ENCODE results near the gene TMEM218. TPM values are rescaled to one million over a fixed set of nuclear protein-coding genes. Genes with fewer than 3 reads are reported as not detected.
"Not testable (repeated sequence)": the region's sequence is repeated elsewhere in the genome, so short reads cannot be mapped to it uniquely, and the experiment has no call there.

TMEM218 gene
- total RNA-seq, 1 experiment from 2014 or later: 22.7 TPM

GRCh38 chr11:125111001-125111342, 454 bp downstream of the TMEM218 start:
- peaks cover 1% of the 10 kb centered on the region; the same call in 1 of the 2 replicates for H3K36me3 ChIP-seq (replicated peaks; ENCODE audit: control insufficient read depth, insufficient read depth, low read length)
- peak; percentile 52 for DNase-seq
- H3K4me3 ChIP-seq (ENCODE audit: insufficient read depth, low read depth, low read length): peak overlapping the region; percentile 81
- no peaks in the 10 kb centered on the region for H3K27me3 ChIP-seq (ENCODE audit: control insufficient read depth, insufficient read depth, low read length)

- DNase-seq: no peak
- Histone ChIP-seq H3K27me3 (ENCODE audit: control insufficient read depth, insufficient read depth, low read length) (no peaks in the 10 kb centered on the region), H3K4me3 (ENCODE audit: insufficient read depth, low read depth, low read length) (peak overlapping the region; percentile 81), H3K36me3 (replicated peaks; ENCODE audit: control insufficient read depth, insufficient read depth, low read length) (peaks cover 1% of the 10 kb centered on the region; the same call in 1 of the 2 replicates)
Observed at GRCh38 chr11:125110506-125110905, 920 bp downstream of the TMEM218 start.

DNA sequence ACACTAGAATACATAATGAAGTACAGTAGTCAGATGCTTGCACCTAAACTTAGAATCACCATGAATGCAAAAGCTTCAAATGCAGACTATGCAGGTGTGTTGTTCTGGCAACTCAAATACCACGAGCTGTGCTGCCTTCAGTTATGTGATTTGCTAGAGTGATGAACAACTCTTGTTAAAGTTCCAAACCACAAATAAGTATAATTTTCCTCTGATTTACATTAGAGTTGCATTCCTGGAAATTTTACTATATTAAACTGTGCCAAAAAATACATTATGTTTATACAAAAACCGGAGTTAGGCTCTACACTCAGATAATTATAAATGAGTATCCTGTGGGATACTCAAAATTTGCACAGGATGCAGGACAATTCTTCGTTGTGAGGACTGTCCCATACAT, 3.0 kb downstream of the TMEM218 start:
- no peak for DNase-seq
- Histone ChIP-seq H3K36me3 (replicated peaks; ENCODE audit: control insufficient read depth, insufficient read depth, low read length) (peaks cover 1% of the 10 kb centered on the region; the same call in 1 of the 2 replicates), H3K4me3 (ENCODE audit: insufficient read depth, low read depth, low read length) (no peak overlapping the region), H3K27me3 (ENCODE audit: control insufficient read depth, insufficient read depth, low read length) (no peaks in the 10 kb centered on the region)

DNA sequence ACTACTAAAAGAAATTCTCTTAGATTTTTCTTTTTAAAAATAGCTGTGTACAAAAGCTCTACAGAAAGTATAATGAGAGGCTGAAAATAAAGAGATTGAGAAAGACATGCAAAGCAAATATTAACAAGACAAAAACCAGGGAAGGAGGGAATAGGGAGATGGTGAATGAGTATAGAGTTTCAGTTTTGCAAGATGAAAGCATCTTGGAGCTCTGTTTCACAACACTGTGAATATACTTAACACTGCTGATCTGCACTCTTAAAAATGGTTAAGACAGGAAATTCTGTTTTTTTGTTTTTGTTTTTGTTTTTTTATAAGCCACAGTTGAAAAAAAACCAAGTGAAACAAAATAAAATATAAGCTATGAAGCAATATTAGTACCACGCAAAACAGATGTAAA, 5.5 kb downstream of the TMEM218 start:
- Histone ChIP-seq H3K27me3 (ENCODE audit: control insufficient read depth, insufficient read depth, low read length) (no peaks in the 10 kb centered on the region), H3K36me3 (replicated peaks; ENCODE audit: control insufficient read depth, insufficient read depth, low read length) (peaks cover 2% of the 10 kb centered on the region; the same call in 1 of the 2 replicates), H3K4me3 (ENCODE audit: insufficient read depth, low read depth, low read length) (no peak overlapping the region)
- no peak for DNase-seq

DNA sequence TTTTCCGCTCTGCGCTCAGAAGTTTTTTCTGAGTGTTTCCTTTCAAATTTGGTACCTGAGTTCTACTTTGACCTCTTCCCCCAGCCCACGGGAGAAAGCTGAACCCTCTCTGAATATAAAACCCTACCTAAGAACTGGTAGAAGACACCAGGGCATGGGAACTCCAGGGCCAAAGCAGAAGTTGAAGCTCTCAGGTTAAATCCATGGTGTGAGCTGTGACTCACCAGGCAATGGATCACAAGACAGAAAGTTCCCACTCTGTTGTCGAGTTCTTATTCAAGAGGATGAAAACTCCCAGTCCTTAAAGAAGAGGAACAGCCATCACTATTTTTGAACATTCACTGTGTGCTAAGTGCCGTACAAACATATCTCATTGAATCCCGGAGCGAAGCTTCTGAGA, 8.9 kb downstream of the TMEM218 start:
- no peak for DNase-seq
- peaks cover 3% of the 10 kb centered on the region for H3K36me3 ChIP-seq (replicated peaks; ENCODE audit: control insufficient read depth, insufficient read depth, low read length)
- H3K4me3 ChIP-seq (ENCODE audit: insufficient read depth, low read depth, low read length): no peak overlapping the region
- H3K27me3 ChIP-seq (ENCODE audit: control insufficient read depth, insufficient read depth, low read length): no peaks in the 10 kb centered on the region

GRCh38 chr11:125102025-125102424, 9.4 kb downstream of the TMEM218 start:
- Histone ChIP-seq H3K27me3 (ENCODE audit: control insufficient read depth, insufficient read depth, low read length) (no peaks in the 10 kb centered on the region), H3K4me3 (ENCODE audit: insufficient read depth, low read depth, low read length) (no peak overlapping the region), H3K36me3 (replicated peaks; ENCODE audit: control insufficient read depth, insufficient read depth, low read length) (peaks cover 4% of the 10 kb centered on the region)
- peak; percentile 12 for DNase-seq

DNA sequence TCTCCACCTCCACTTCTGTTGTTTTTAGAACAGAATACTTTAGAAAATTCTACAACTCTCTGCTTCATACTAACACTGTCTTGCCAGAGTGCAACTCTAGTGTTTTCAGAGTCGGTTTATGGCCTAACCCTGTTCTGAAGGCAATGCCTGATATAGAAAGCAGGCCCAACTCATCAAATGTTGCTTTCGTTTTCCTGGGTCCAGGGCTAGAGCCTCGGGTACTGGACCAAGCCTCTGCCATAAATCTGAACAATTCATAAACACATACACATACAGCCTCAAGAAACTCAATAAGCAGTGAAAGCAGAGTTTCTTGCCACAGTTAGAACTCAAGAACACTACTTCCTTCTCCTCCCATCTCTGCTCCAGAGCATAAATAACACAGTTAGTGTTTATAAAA, 9.8 kb downstream of the TMEM218 start:
- H3K27me3 ChIP-seq (ENCODE audit: control insufficient read depth, insufficient read depth, low read length): no peaks in the 10 kb centered on the region
- peaks cover 4% of the 10 kb centered on the region for H3K36me3 ChIP-seq (replicated peaks; ENCODE audit: control insufficient read depth, insufficient read depth, low read length)
- H3K4me3 ChIP-seq (ENCODE audit: insufficient read depth, low read depth, low read length): no peak overlapping the region
- no peak for DNase-seq

GRCh38 chr11:125100136-125100535, 11.3 kb downstream of the TMEM218 start:
- H3K27me3 ChIP-seq (ENCODE audit: control insufficient read depth, insufficient read depth, low read length): no peaks in the 10 kb centered on the region
- no peak for DNase-seq
- H3K4me3 ChIP-seq (ENCODE audit: insufficient read depth, low read depth, low read length): no peak overlapping the region
- peaks cover 4% of the 10 kb centered on the region for H3K36me3 ChIP-seq (replicated peaks; ENCODE audit: control insufficient read depth, insufficient read depth, low read length)

- no peaks in the 10 kb centered on the region for H3K27me3 ChIP-seq (ENCODE audit: control insufficient read depth, insufficient read depth, low read length)
- DNase-seq: no peak
- peaks cover 3% of the 10 kb centered on the region for H3K36me3 ChIP-seq (replicated peaks; ENCODE audit: control insufficient read depth, insufficient read depth, low read length)
- no peak overlapping the region for H3K4me3 ChIP-seq (ENCODE audit: insufficient read depth, low read depth, low read length)
Observed at GRCh38 chr11:125094731-125095130, 16.7 kb downstream of the TMEM218 start.

- DNase-seq: no peak
- H3K36me3 ChIP-seq (replicated peaks; ENCODE audit: control insufficient read depth, insufficient read depth, low read length): peaks cover 3% of the 10 kb centered on the region
- no peaks in the 10 kb centered on the region for H3K27me3 ChIP-seq (ENCODE audit: control insufficient read depth, insufficient read depth, low read length)
- H3K4me3 ChIP-seq (ENCODE audit: insufficient read depth, low read depth, low read length): no peak overlapping the region
Observed at GRCh38 chr11:125093502-125093901, 17.9 kb downstream of the TMEM218 start.

- Histone ChIP-seq H3K36me3 (replicated peaks; ENCODE audit: control insufficient read depth, insufficient read depth, low read length) (peaks cover 3% of the 10 kb centered on the region), H3K4me3 (ENCODE audit: insufficient read depth, low read depth, low read length) (no peak overlapping the region), H3K27me3 (ENCODE audit: control insufficient read depth, insufficient read depth, low read length) (no peaks in the 10 kb centered on the region)
- DNase-seq: peak; percentile 30
Observed at GRCh38 chr11:125092669-125093068, 18.8 kb downstream of the TMEM218 start.

DNA sequence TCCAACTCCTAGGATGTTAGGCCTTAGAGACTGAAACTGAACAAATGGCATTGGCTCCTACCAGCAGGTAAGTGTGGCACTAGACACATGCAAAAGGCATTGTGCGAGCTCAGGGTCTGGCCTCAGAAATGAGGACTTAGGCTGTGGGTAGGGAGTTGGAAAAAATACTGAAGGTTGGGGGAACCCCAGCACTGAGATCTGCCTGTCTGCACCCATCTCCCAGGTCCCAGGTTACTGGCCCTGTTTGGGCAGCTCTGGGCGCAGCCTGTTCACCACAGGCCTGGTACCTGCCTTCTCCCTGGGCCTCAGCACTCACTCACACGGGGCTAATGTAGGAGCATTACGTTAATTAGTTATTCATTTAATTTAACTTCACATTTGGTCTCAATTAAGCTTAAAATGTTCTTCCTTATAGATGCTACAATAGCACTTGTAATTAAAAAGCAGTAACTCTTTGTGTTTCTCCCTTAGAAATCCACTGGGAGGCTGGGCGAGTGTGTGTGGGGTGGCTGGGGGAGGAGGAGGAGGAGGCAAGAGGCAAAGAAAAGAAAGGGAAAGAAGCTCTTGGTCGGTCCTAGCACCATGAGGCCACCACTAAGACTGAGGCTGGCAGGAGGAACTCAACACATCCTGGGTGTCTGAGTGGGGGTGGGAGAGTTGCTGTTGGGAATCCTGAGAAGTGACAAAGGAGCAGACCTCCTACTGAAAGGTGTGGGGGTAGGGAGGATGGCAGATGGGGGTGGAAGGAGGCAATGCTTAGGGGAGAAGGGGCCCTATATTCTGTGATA, 19.4 kb downstream of the TMEM218 start:
- no peak overlapping the region for H3K4me3 ChIP-seq (ENCODE audit: insufficient read depth, low read depth, low read length)
- H3K27me3 ChIP-seq (ENCODE audit: control insufficient read depth, insufficient read depth, low read length): no peaks in the 10 kb centered on the region
- peak; percentile 43 for DNase-seq
- no peaks in the 10 kb centered on the region for H3K36me3 ChIP-seq (replicated peaks; ENCODE audit: control insufficient read depth, insufficient read depth, low read length)

DNA sequence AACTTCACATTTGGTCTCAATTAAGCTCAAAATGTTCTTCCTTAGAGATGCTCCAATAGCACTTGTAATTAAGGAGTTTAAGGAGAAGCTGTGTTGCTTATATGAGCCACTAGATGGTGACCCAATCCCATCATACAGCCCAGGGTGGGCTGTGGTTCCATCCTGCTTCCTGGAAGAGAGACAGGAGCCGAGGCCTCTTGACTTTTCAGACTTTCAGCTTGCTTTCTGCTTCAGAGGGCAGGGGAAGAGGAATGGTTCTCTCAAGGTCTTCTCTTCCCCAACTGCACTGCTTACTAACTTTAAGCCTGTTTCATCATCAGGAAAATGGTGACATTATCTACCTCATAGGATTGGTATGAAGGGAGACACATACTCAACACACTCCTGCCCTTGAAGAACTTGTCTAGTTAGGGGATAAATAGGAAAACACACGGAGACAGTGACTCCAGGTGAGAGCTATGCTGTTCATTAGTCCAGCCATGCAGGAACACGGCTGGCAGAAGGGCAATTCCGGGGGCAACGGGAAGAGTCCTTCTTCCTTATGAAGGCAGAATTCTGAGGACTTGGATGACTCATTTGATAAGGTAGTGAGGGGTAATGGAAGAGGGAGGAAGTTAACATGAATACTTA, 20.1 kb downstream of the TMEM218 start:
- Histone ChIP-seq H3K36me3 (replicated peaks; ENCODE audit: control insufficient read depth, insufficient read depth, low read length) (no peaks in the 10 kb centered on the region), H3K4me3 (ENCODE audit: insufficient read depth, low read depth, low read length) (no peak overlapping the region), H3K27me3 (ENCODE audit: control insufficient read depth, insufficient read depth, low read length) (no peaks in the 10 kb centered on the region)
- DNase-seq: peak; percentile 91

GRCh38 chr11:125090816-125091215, 20.6 kb downstream of the TMEM218 start:
- Histone ChIP-seq H3K4me3 (ENCODE audit: insufficient read depth, low read depth, low read length) (no peak overlapping the region), H3K36me3 (replicated peaks; ENCODE audit: control insufficient read depth, insufficient read depth, low read length) (no peaks in the 10 kb centered on the region), H3K27me3 (ENCODE audit: control insufficient read depth, insufficient read depth, low read length) (no peaks in the 10 kb centered on the region)
- no peak for DNase-seq

DNA sequence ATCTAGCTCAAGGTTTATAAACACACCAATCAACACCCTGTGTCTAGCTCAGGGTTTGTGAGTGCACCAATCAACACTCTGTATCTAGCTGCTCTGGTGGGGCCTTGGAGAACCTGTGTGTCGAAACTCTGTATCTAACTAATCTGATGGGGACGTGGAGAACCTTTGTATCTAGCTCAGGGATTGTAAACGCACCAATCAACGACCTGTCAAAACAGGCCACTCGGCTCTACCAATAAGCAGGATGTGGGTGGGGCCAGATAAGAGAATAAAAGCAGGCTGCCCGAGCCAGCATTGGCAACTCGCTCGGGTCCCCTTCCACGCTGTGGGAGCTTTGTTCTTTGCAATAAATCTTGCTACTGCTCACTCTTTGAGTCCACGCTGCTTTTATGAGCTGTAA, 21.3 kb downstream of the TMEM218 start:
- not testable (repeated sequence) for DNase-seq; H3K36me3 ChIP-seq (replicated peaks; ENCODE audit: control insufficient read depth, insufficient read depth, low read length); H3K4me3 ChIP-seq (ENCODE audit: insufficient read depth, low read depth, low read length); H3K27me3 ChIP-seq (ENCODE audit: control insufficient read depth, insufficient read depth, low read length)

Data from H7 (cell line).